Right ventricle myocardium inferior (tissue), 1 donor: ENCODE results near the gene VPS18. TPM values are rescaled to one million over a fixed set of nuclear protein-coding genes. Genes with fewer than 3 reads are reported as not detected.
A peak's percentile ranks its signal among the peaks of the same experiment; 100 is the strongest.

Source experiments
- ATAC-seq: fragments of 200-7000 bp; cut with Tn5 transposase; one replicate; pipeline ENCODE4 v1.9.1; 2020; ENCODE audit warnings: mild to moderate bottlenecking, moderate library complexity
- DNase-seq: peaks from one replicate; pipeline ENCODE4 v3.0.0; 2021; ENCODE audit errors: missing footprints
- intact Hi-C: fragments of 100-400 bp; cut with DNase I; formaldehyde crosslinking; loops from one replicate; pipeline ENCODE4 v1.11.0; 2022
- total RNA-seq: library from RNA; stranded (reverse); fragmentation: NEBNext Ultra II Directional; extraction: Animal tissue kit (Norgen Biotek cat#: 25700); gene quantifications from one replicate; pipeline ENCODE4 v1.2.1, GENCODE V29; 2021
- donor health status: DM: no; HTN: yes; CAD: no; lungs with severe emphysema.

Gene VPS18
- total RNA-seq, 1 donor from 2014 or later: 20.6 TPM

DNA sequence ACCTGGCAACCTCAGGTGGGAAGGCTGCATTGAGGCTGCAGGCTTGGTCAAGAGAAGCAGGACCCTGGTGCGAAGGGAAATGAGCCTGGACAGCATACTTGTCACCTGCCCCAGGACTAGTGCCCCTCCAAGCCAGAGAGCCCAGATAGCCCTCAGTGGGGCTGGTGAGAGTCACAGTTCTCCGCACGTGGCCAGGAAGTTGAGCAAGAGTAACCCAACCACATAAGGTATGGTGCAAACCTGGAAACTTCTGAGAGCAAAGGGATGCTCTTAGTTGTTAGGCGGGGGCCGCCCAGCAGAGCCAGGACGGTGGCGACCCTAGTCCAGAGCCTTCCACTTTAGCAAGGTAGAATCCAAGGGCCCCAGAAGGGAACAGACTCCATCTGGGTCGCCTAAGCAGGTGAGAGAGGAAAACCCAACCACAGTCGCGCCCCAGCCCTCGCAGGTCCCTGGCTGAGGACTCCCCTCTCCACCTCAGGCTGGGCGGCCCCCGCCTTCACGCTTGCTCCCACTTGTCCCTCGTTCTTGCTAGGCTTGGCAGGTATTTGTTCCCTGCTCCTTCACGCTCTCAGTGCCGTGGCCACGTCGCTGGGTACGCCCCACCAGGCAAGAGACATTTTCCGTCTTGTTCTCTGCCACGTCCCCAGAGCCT, 1.1 kb upstream of the VPS18 start:
- intact Hi-C loops: loop anchor here (1.0 to 10.0 kb wide), 3 partner anchors 33 to 378 kb away; no protein-coding TSS in a partner anchor
- no peak for ATAC-seq
- DNase-seq: peak; percentile 66

DNA sequence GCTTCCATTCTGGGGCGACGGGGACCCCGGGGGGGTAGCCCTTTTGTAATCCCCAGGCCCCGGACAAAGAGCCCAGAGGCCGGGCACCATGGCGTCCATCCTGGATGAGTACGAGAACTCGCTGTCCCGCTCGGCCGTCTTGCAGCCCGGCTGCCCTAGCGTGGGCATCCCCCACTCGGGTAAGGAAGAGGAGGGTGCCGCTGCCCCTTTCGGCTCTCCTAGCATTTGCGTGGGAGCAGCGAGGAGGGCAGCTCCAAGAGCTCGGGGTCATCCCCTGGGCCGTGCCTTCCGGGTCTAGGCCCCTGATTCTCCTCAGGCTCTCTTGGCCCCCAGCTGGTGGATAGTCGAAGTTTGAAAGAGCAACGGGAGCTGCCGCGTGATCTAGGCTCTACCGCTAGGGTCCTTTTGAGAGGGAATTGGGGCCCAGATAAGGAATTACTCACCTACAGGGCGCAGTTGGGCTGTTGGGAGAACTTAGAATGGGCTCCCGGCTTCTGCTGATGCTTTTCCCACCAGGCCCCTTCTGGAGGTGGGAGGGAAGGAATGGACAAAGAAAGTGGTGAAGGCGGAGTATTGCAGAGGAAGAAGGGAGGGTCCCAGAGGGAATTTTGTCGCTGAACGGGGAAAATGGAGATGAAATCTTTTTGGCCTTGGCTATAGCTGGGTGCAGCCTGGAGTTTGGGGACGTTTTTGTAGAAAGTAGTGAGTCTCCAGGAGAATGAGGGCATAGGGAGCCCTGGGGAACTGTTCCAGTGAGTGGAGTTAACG, 615 bp downstream of the VPS18 start:
- peak; percentile 79 for DNase-seq
- intact Hi-C loops: loop anchor here (2.0 to 10.0 kb wide), 4 partner anchors 38 to 380 kb away; partner anchors contain the start of gene KNL1
- ATAC-seq: peak; percentile 45

- DNase-seq: no peak
- no peak for ATAC-seq
- intact Hi-C loops: loop anchor here (10.0 kb wide), 1 partner anchor 385 kb away; no protein-coding TSS in a partner anchor
These were observed 5.4 kb downstream of the VPS18 start for GRCh38 chr15:40899536-40900207.

GRCh38 chr15:40900256-40901052, 6.2 kb downstream of the VPS18 start:
- no peak for ATAC-seq
- DNase-seq: no peak
- intact Hi-C loops: no loop called here

- intact Hi-C loops: no loop called here
- no peak for DNase-seq
- no peak for ATAC-seq
These were observed 6.8 kb downstream of the VPS18 start for GRCh38 chr15:40901053-40901443.

DNA sequence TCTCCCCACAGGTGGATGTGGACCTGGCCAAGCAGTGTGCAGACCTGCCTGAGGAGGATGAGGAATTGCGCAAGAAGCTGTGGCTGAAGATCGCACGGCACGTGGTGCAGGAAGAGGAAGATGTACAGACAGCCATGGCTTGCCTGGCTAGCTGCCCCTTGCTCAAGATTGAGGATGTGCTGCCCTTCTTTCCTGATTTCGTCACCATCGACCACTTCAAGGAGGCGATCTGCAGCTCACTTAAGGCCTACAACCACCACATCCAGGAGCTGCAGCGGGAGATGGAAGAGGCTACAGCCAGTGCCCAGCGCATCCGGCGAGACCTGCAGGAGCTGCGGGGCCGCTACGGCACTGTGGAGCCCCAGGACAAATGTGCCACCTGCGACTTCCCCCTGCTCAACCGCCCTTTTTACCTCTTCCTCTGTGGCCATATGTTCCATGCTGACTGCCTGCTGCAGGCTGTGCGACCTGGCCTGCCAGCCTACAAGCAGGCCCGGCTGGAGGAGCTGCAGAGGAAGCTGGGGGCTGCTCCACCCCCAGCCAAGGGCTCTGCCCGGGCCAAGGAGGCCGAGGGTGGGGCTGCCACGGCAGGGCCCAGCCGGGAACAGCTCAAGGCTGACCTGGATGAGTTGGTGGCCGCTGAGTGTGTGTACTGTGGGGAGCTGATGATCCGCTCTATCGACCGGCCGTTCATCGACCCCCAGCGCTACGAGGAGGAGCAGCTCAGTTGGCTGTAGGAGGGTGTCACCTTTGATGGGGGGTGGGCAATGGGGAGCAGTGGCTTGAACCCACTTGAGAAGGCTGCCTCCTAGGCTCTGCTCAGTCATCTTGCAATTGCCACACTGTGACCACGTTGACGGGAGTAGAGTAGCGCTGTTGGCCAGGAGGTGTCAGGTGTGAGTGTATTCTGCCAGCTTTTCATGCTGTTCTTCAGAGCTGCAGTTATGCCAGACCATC, 8.6 kb downstream of the VPS18 start:
- intact Hi-C loops: no loop called here
- DNase-seq: peak; percentile 85
- no peak for ATAC-seq

GRCh38 chr15:40904552-40905201, 10.4 kb downstream of the VPS18 start:
- intact Hi-C loops: loop anchor here (5.0 kb wide), 2 partner anchors 213 to 428 kb away; partner anchors contain the start of genes INO80, NUSAP1 and OIP5
- ATAC-seq (no peak), DNase-seq (no peak)

- intact Hi-C loops: loop anchor here (1.0 to 5.0 kb wide), 6 partner anchors 24 to 426 kb away; partner anchors contain the start of genes INO80, NUSAP1 and OIP5
- DNase-seq: peak; percentile 92
- ATAC-seq: peak; percentile 85
These were observed 12.1 kb downstream of the VPS18 start for GRCh38 chr15:40906091-40906990.

- intact Hi-C loops: loop anchor here (1.0 to 5.0 kb wide), 6 partner anchors 23 to 425 kb away; partner anchors contain the start of genes INO80, NUSAP1 and OIP5
- ATAC-seq (peak; percentile 38), DNase-seq (peak; percentile 77)
These were observed 12.9 kb downstream of the VPS18 start for GRCh38 chr15:40906991-40907802.

DNA sequence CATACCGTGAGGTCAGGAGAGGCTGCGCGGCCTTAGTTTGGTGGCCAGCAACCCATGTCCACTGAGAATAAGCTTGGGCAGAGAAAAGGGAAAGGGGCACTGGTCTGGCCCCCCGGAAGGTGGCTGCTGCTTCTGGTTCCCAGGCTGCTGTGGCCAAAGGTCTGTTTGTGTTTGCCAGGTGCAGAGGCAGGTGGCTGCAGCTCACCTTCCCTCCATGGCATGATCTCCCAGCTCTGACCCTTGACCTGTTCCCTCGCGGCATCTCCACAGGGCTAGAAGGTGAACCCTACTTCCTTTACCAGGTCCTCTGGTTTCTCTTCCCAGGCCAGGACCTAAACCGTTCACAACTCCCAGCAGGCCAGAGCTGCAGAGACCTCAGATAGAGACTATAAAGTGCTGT, 13.8 kb downstream of the VPS18 start:
- intact Hi-C loops: loop anchor here (5.0 kb wide), 2 partner anchors 209 to 424 kb away; partner anchors contain the start of genes INO80, NUSAP1 and OIP5
- DNase-seq (peak; percentile 13), ATAC-seq (no peak)

DNA sequence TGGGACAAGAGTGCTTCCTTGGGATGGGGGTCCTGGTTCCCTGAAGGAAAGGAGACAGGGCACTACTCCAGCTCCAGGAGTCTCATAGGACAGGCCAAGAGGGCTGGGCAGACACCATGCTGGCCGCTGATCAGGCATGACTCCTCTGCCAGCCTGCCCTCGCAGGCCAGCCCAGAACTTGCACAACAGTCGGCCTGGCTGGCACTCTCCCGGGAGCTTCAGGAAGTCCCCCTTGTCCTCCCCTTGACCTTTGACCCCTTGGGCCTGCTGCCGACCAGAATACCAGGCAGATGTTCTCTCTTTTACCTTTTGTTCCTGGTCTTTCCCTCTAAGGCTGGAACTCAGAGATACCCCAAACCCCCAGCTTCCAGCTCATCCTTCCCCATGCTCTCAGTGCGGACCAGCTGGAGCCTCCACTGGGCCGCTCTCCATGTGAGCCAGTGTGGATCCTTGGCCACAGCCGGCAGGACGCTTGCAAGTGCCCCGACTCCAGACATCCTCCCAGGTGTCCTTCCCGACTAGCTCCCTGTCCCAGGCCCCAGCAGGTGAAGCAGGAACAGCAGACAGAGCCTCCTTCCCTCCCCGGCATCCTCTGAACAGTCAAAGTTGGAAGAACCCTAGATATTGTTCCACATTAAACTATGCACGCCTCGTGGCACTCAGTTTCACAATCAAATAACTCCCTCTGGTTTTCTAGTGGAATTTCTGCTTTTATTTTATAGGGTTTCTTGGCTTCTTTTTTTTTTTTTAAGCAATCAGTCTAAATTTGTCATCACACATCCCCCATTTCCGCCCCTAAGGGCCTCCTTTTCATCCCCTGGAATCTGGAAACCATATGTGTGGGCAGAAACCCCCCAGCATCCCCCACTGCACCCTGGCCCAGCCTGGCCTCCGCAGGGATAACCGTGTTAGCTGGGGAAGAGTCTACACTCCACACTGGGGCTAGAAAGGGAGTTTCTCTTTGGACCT, 15.7 kb downstream of the VPS18 start:
- DNase-seq (peak; percentile 80), ATAC-seq (no peak)
- intact Hi-C loops: loop anchor here (5.0 kb wide), 2 partner anchors 207 to 422 kb away; partner anchors contain the start of genes INO80, NUSAP1 and OIP5

DNA sequence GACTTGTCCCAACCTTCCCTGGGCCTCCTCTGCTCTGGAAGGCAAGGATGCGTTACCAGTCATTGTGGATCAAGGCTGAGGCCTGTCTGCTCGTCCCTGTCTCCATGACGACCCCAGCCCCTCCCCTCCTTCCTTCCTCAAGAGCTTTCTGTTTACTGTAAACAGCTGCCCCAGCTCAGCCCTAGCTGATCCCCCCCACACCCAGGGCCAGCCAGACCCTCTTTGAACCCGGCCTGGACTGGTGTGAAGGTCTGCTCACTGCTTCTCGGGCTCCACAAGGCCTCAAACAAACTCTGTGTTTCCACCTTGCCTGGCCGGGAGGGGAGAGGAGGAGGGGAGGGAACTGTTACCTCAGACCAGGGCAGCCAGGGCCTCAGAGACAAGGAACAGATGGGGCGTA, 16.9 kb downstream of the VPS18 start:
- intact Hi-C loops: no loop called here
- ATAC-seq (no peak), DNase-seq (no peak)

- intact Hi-C loops: no loop called here
These were observed 17.4 kb downstream of the VPS18 start for GRCh38 chr15:40911693-40912092.

GRCh38 chr15:40912478-40912877, 18.2 kb downstream of the VPS18 start:
- ATAC-seq (no peak), DNase-seq (no peak)
- intact Hi-C loops: no loop called here

More at GRCh38 chr15:40911693-40912092, 17.4 kb downstream of the VPS18 start:
- no peak for ATAC-seq
- no peak for DNase-seq
